MM.1S (cell line): ENCODE data around the gene FOXP1.

Source experiments
- DNase-seq: peaks from one replicate; pipeline ENCODE4 v3.0.0-alpha.2; 2015
- H2AFZ ChIP-seq: fragments of 300-600 bp; sonication (generic); 2 replicates; pipeline ENCODE4 v1.6.0; 2016; ENCODE audit warnings: antibody characterized with exemption, low read length
- H3F3A ChIP-seq: fragments of 300-600 bp; sonication (generic); 2 replicates; pipeline ENCODE4 v1.6.1; 2016; ENCODE audit warnings: mild to moderate bottlenecking, antibody characterized with exemption, low read length, moderate library complexity, mixed read lengths; ENCODE audit not compliant: insufficient read depth
- H3K27ac ChIP-seq: fragments of 300-600 bp; sonication (generic); 2 replicates; pipeline ENCODE4 v1.5.1; 2016; ENCODE audit warnings: mild to moderate bottlenecking, low read length
- H3K27me3 ChIP-seq: fragments of 300-600 bp; sonication (generic); replicated peaks from 2 replicates; pipeline ENCODE4 v1.6.0; 2016; ENCODE audit warnings: low read length; ENCODE audit not compliant: insufficient read depth
- H3K36me3 ChIP-seq: fragments of 300-600 bp; sonication (generic); replicated peaks from 2 replicates; pipeline ENCODE4 v1.6.1; 2016; ENCODE audit warnings: mild to moderate bottlenecking, low read length, mixed read lengths; ENCODE audit not compliant: insufficient read depth
- H3K4me1 ChIP-seq: fragments of 300-600 bp; sonication (generic); 2 replicates; pipeline ENCODE4 v1.6.1; 2016; ENCODE audit warnings: low read length, mixed read lengths
- H3K4me2 ChIP-seq: fragments of 300-600 bp; sonication (generic); 2 replicates; pipeline ENCODE4 v1.6.0; 2016; ENCODE audit warnings: low read depth, low read length
- H3K4me3 ChIP-seq: fragments of 300-600 bp; sonication (generic); 2 replicates; pipeline ENCODE4 v1.5.1; 2016; ENCODE audit warnings: low read length, mixed read lengths
- H3K79me2 ChIP-seq: fragments of 300-600 bp; sonication (generic); 2 replicates; pipeline ENCODE4 v1.6.1; 2016; ENCODE audit warnings: mixed run types, low read length, mixed read lengths
- H3K9ac ChIP-seq: fragments of 300-600 bp; sonication (generic); 2 replicates; pipeline ENCODE4 v1.6.1; 2016; ENCODE audit warnings: low read length, mixed read lengths
- H3K9me2 ChIP-seq: fragments of 300-600 bp; sonication (generic); replicated peaks from 2 replicates; pipeline ENCODE4 v1.6.1; 2016; ENCODE audit warnings: mild to moderate bottlenecking, low read length, mixed read lengths; ENCODE audit not compliant: insufficient read depth
- H3K9me3 ChIP-seq: fragments of 300-600 bp; sonication (generic); replicated peaks from 2 replicates; pipeline ENCODE4 v1.6.1; 2016; ENCODE audit warnings: mild to moderate bottlenecking, low read length, mixed read lengths; ENCODE audit not compliant: insufficient read depth
- H4K20me1 ChIP-seq: fragments of 300-600 bp; sonication (generic); 2 replicates; pipeline ENCODE4 v1.6.1; 2016; ENCODE audit warnings: mild to moderate bottlenecking, low read length, moderate library complexity, mixed read lengths; ENCODE audit not compliant: insufficient read depth
- CTCF ChIP-seq: fragments of 300-600 bp; sonication (generic); IDR thresholded peaks from 2 replicates; pipeline ENCODE4 v1.5.1; 2016; ENCODE audit warnings: antibody characterized with exemption, low read length, mixed read lengths
- EZH2 ChIP-seq: fragments of 300-600 bp; sonication (generic); optimal IDR thresholded peaks from 2 replicates; pipeline ENCODE3; 2017; ENCODE audit warnings: low read depth, mild to moderate bottlenecking, antibody characterized with exemption, low read length, mixed read lengths
- EZH2phosphoT487 ChIP-seq: fragments of 300-600 bp; sonication (generic); IDR thresholded peaks from 2 replicates; pipeline ENCODE4 v1.6.1; 2018; ENCODE audit warnings: antibody characterized with exemption, low read length

The FOXP1 gene

DNA sequence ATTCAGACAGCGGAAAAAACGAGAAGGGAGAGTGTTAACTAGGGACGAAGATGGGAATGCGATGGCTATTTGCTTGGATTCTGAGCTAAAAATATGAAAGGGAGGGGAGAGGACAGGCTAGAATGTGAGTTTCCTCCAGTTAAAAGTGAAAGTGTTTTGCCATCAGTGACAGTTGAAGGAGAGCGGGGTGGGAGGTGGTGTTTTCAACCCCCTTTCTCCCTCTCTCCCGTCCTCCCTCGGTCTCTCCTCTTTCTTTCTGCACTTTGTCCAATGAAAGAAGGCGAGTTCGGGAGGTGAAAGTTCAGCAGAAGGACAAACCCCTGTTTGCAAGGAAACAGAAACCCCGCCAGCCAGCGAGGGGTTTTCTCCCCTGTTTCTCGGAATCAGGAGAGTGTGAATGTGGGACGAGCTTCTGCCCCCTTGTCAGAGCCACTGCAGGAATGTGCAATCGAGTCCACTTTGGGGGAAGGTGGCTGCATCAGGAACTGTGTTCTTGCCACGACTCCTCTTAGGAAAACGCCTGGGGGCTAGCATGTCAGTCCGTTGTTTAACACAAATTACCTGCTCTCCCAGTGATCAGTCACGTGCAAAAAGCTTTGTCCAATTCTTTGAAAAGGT, 975 bp upstream of the FOXP1 start:
- Histone ChIP-seq H3K9me2 (no peaks in the 10 kb centered on the region), H2AFZ (no peak overlapping the region), H4K20me1 (no peaks in the 10 kb centered on the region), H3F3A (peaks cover 16% of the 10 kb centered on the region), H3K36me3 (no peaks in the 10 kb centered on the region), H3K9ac (no peak overlapping the region), H3K4me1 (peaks cover 6% of the 10 kb centered on the region), H3K27me3 (peaks cover 11% of the 10 kb centered on the region), H3K9me3 (no peaks in the 10 kb centered on the region), H3K4me3 (no peak overlapping the region; the same call in 1 of the 2 replicates), H3K4me2 (peak overlapping the region; percentile 1; the same call in 1 of the 2 replicates), H3K27ac (no peak overlapping the region), H3K79me2 (no peaks in the 10 kb centered on the region)
- TF ChIP-seq CTCF (no peak), EZH2phosphoT487 (no peak), EZH2 (no peak)
- DNase-seq = no peak

DNA sequence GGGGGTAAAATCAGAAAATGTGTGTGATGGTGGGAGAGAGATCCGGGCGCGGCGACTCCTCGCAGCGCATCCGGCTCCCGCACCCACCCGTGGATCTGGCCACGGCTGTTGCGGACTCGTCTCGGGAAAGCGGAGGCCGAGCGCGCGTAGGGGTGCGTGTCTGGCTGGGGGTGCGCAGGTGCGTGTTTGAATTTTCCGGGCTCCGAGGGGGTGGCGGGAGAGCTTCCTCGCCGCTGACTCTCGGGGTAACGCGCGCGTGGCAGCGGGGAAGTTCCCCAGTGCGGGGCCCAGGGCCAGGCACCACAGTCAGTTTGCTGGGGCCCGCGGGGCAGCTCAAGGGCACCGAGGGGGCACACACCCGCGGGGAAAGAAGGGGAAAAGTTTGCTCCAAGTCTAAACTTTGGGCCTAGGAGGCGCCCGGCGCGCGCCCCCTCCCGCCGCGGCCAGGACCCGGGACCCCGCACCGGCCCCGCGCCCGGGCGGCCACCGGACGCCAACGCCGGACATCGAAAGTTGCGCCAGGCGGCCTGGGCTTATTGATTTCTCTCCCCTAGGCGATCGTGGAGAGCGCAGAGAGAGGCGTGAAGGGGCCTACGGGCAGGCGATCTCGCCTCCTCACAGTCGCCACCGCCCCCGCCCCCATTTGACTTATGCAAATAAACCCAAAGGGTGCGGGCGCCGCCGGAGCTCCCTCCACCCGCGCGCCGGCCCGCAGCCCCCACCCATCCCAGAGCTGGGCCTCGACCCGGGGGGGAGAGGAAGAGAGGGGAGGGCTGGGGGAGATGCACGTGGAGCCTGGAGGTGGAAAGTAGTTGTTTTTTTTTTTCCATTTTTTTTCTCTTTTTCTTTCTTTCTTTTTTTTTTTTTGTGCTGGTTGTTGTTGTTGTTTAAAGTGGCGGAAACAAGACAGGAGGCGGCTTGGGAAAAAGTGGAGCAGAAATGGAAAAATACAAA, 639 bp downstream of the FOXP1 start:
- Histone ChIP-seq H3K27ac (no peak overlapping the region), H2AFZ (peak overlapping the region; percentile 86), H3F3A (peaks cover 16% of the 10 kb centered on the region), H3K36me3 (no peaks in the 10 kb centered on the region), H4K20me1 (no peaks in the 10 kb centered on the region), H3K4me1 (peaks cover 6% of the 10 kb centered on the region), H3K9me2 (no peaks in the 10 kb centered on the region), H3K4me2 (peak overlapping the region; percentile 99), H3K9me3 (no peaks in the 10 kb centered on the region), H3K4me3 (peak overlapping the region; percentile 78), H3K79me2 (no peaks in the 10 kb centered on the region), H3K27me3 (peaks cover 11% of the 10 kb centered on the region), H3K9ac (peak overlapping the region; percentile 79)
- DNase-seq = peak; percentile 53
- TF ChIP-seq EZH2 (no peak), EZH2phosphoT487 (no peak), CTCF (no peak)

DNA sequence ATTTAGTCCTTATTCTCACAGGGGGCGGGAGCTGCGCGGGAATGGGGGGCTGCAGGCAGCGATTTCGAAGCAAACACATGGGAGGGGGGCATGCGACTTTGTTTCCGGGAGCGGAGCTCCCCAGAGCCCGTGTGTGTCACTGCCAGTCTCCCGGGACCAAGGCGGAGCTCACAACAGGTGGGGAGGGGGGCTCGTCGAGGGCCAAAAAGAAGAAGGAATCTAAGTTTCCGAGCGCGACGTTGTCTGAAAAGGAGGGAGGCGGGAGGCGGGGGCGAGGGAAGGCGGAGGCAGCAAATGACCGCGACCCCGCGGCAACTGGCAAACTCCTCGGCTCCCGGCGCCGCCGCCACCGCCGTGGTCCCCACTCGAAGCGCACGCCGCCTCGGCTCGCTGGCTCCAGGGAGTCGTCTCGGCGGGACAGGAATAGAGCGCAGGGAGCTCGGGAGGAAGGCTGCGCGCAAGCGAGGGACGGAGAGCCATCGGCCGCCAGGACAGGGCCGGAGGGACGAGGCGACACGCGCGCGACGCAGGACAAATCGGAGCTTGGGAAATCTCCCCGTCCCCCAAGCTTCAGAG, 1.4 kb downstream of the FOXP1 start:
- Histone ChIP-seq H3K4me1 (peaks cover 6% of the 10 kb centered on the region), H3K9ac (peak overlapping the region; percentile 79), H3K36me3 (no peaks in the 10 kb centered on the region), H3K79me2 (no peaks in the 10 kb centered on the region), H2AFZ (peak overlapping the region; percentile 86), H3K4me2 (peak overlapping the region; percentile 99), H3K27ac (no peak overlapping the region), H3F3A (peaks cover 16% of the 10 kb centered on the region), H3K9me3 (no peaks in the 10 kb centered on the region), H3K4me3 (peak overlapping the region; percentile 78), H3K9me2 (no peaks in the 10 kb centered on the region), H4K20me1 (no peaks in the 10 kb centered on the region), H3K27me3 (peaks cover 11% of the 10 kb centered on the region)
- no peak for TF ChIP-seq EZH2
- no peak for TF ChIP-seq EZH2phosphoT487
- TF ChIP-seq CTCF = no peak
- no peak for DNase-seq
